Mucosa of rectum (tissue), 2 donors: ENCODE results near the gene ESR2.
A peak's percentile ranks its signal among the peaks of the same experiment; 100 is the strongest.

Experiments
- H3K27ac ChIP-seq, 2 donors: one replicate each; pipeline ENCODE4 v1.7.0; 2013; ENCODE audit warnings: inconsistent platforms in 2 of 2, low read depth in 2 of 2, low read length in 2 of 2
- H3K27me3 ChIP-seq, 2 donors: one replicate each; pipeline ENCODE4 v1.7.0; 2013; ENCODE audit warnings: low read length in 2 of 2; ENCODE audit not compliant: control insufficient read depth in 2 of 2, insufficient read depth in 2 of 2
- H3K36me3 ChIP-seq, 2 donors: one replicate each; pipeline ENCODE4 v1.7.0; 2013; ENCODE audit warnings: low read length in 2 of 2; ENCODE audit not compliant: control insufficient read depth in 2 of 2, insufficient read depth in 2 of 2
- H3K4me1 ChIP-seq, 2 donors: one replicate each; pipeline ENCODE4 v1.7.0; 2013; ENCODE audit warnings: low read length in 2 of 2, mild to moderate bottlenecking in 1 of 2; ENCODE audit not compliant: control insufficient read depth in 2 of 2, insufficient read depth in 2 of 2
- H3K4me3 ChIP-seq, 2 donors: one replicate each; pipeline ENCODE4 v1.7.0; 2013; ENCODE audit warnings: low read length in 2 of 2
- H3K9ac ChIP-seq, 2 donors: one replicate each; pipeline ENCODE4 v1.7.0; 2013; ENCODE audit warnings: low read length in 2 of 2, low read depth in 1 of 2, mild to moderate bottlenecking in 1 of 2
- H3K9me3 ChIP-seq, 2 donors: one replicate each; pipeline ENCODE4 v1.7.0; 2013; ENCODE audit warnings: low read length in 2 of 2; ENCODE audit not compliant: control insufficient read depth in 2 of 2
- donor health status: healthy.
- donor health status: Normal muscosa, but diverticular disease.

The ESR2 gene

GRCh38 chr14:64109819-64110554 is 184.2 kb downstream of the ESR2 start:
- Histone ChIP-seq H3K36me3 (peaks cover 18 to 19% of the 10 kb centered on the region in 2 donors), H3K9me3 (no peaks in the 10 kb centered on the region), H3K4me3 (no peak overlapping the region), H3K27ac (no peak overlapping the region), H3K4me1 (peaks cover 5 to 19% of the 10 kb centered on the region in 2 donors), H3K27me3 (no peaks in the 10 kb centered on the region), H3K9ac (no peak overlapping the region)

DNA sequence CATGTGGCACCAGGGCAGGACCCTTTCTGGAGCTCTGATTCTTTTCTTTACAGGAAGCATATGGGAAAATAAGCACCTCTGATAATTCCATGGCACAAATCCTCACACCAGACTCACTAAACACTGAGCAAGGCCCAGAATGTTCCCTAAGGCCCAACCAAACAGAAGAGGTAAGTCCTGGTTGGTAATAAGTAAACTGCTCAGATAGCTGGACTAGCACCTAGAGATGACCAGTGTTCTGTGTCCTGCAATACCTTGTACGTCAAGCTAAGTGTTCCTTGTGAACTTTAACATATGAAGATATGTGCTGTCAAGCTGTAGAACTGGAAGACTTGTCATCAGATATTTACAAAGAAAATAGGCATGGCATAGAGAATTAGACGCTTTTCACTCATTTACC is 186.7 kb downstream of the ESR2 start:
- Histone ChIP-seq H3K4me1 (peaks cover 0 to 4% of the 10 kb centered on the region in 2 donors), H3K9ac (no peak overlapping the region), H3K27ac (no peak overlapping the region), H3K36me3 (peaks cover 30 to 31% of the 10 kb centered on the region in 2 donors), H3K4me3 (no peak overlapping the region), H3K9me3 (no peaks in the 10 kb centered on the region), H3K27me3 (no peaks in the 10 kb centered on the region)

- Histone ChIP-seq H3K4me3 (peak overlapping the region; percentile 45 to 51), H3K4me1 (peaks cover 11 to 22% of the 10 kb centered on the region in 2 donors), H3K36me3 (peaks cover 3 to 19% of the 10 kb centered on the region in 2 donors), H3K27me3 (no peaks in the 10 kb centered on the region), H3K27ac (peak overlapping the region; percentile 72), H3K9me3 (no peaks in the 10 kb centered on the region), H3K9ac (peak overlapping the region in 1 of 2 donors; percentile 34)
Measured at GRCh38 chr14:64098120-64098519, 196.1 kb downstream of the ESR2 start.

GRCh38 chr14:64095620-64096019 is 198.6 kb downstream of the ESR2 start:
- Histone ChIP-seq H3K36me3 (peaks cover 0 to 4% of the 10 kb centered on the region in 2 donors), H3K4me1 (peaks cover 20 to 28% of the 10 kb centered on the region in 2 donors), H3K27ac (no peak overlapping the region), H3K9ac (no peak overlapping the region), H3K27me3 (no peaks in the 10 kb centered on the region), H3K9me3 (no peaks in the 10 kb centered on the region), H3K4me3 (no peak overlapping the region)

DNA sequence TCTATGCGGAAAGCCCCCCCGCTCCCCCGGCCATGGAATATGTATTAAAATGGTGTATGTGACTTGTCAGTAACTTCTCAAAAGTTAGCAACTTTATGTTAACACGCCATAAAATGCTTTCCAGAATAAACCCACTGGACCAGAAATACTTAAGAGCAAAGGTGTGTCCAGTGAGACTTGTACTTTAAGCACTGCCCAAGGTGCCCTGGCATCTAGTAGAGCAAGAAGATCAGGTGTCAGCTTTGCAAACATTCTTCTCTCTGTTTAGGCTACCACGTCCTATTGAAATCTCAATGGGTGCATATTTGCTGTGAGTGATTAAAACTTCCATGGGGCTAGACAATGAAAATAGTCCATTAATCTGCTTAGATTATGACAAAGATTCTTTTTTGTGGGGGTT is 201.2 kb downstream of the ESR2 start:
- Histone ChIP-seq H3K27ac (peak overlapping the region; percentile 10 to 57), H3K4me1 (peaks cover 17 to 25% of the 10 kb centered on the region in 2 donors), H3K4me3 (peak overlapping the region in 1 of 2 donors; percentile 26), H3K27me3 (no peaks in the 10 kb centered on the region), H3K36me3 (peaks cover 0 to 7% of the 10 kb centered on the region in 2 donors), H3K9ac (no peak overlapping the region), H3K9me3 (no peaks in the 10 kb centered on the region)

DNA sequence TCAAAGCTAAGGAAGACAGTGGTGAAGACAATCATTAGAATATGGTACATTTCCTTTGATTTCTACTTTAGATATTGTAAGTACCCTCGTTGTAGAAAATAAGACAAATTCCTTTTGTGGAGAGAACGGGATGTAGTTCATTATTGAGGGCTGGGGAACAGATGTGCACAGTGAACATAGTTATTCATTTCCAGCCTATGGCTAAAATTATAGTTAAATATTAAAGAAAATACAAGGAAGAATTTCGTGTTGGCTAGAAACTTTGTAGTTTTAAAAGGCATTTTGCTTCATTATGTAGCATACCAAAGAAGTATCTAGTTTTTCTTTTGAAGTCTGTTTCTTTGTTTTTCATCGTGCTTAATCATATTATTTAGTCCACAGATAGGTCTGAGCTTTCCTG is 201.8 kb downstream of the ESR2 start:
- H3K4me3 ChIP-seq, result peak overlapping the region in 1 of 2 donors; percentile 26
- H3K9ac ChIP-seq, result no peak overlapping the region
- no peaks in the 10 kb centered on the region for H3K9me3 ChIP-seq
- peaks cover 0 to 7% of the 10 kb centered on the region in 2 donors for H3K36me3 ChIP-seq
- no peaks in the 10 kb centered on the region for H3K27me3 ChIP-seq
- peak overlapping the region; percentile 10 to 57 for H3K27ac ChIP-seq
- H3K4me1 ChIP-seq, result peaks cover 11 to 19% of the 10 kb centered on the region in 2 donors

- Histone ChIP-seq H3K4me1 (peaks cover 9 to 12% of the 10 kb centered on the region in 2 donors), H3K9ac (no peak overlapping the region), H3K4me3 (no peak overlapping the region), H3K9me3 (no peaks in the 10 kb centered on the region), H3K27me3 (no peaks in the 10 kb centered on the region), H3K27ac (no peak overlapping the region), H3K36me3 (peaks cover 0 to 4% of the 10 kb centered on the region in 2 donors)
Measured at GRCh38 chr14:64091217-64091616, 203.0 kb downstream of the ESR2 start.

DNA sequence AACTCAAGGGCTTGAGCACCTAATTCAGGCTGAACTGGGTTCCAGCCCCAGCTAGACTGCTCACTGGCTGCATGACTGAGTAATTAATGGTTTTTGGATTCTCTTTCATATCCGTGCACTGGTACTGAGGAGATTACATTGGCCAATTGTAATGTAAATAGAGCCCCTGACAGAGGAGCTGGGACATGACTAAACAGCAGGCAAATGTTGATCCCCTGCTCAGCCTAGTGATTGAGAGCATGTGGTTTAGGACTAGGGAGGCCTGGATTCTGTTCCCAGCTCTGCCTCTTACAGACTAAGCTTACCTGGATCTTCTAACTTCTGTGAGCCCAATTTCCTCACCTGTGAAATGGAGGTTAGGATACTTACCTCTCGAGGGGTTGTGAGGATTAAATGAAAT is 204.3 kb downstream of the ESR2 start:
- no peaks in the 10 kb centered on the region for H3K9me3 ChIP-seq
- H3K9ac ChIP-seq, result no peak overlapping the region
- no peaks in the 10 kb centered on the region for H3K27me3 ChIP-seq
- no peak overlapping the region for H3K27ac ChIP-seq
- H3K4me1 ChIP-seq, result peaks cover 9 to 12% of the 10 kb centered on the region in 2 donors
- H3K4me3 ChIP-seq, result no peak overlapping the region
- peaks cover 0 to 3% of the 10 kb centered on the region in 2 donors for H3K36me3 ChIP-seq

DNA sequence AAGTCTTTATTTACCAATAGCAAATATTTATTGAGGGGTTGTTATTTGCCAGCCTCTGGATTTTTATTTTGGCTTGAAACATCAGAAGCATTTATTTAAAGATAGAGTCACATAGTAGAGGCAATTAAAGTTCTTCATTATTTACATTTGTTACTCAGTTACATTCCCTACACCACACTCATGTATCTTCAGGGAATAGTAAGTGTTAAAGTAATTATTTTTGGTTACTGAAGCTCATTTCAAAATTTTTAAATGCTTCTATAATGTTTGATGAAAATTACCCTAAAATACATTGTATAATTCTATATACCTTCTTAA is 205.6 kb downstream of the ESR2 start:
- H3K9ac ChIP-seq, result no peak overlapping the region
- no peaks in the 10 kb centered on the region for H3K9me3 ChIP-seq
- H3K4me1 ChIP-seq, result peaks cover 9 to 11% of the 10 kb centered on the region in 2 donors
- no peak overlapping the region for H3K4me3 ChIP-seq
- no peak overlapping the region for H3K27ac ChIP-seq
- peaks cover 0 to 3% of the 10 kb centered on the region in 2 donors for H3K36me3 ChIP-seq
- H3K27me3 ChIP-seq, result no peaks in the 10 kb centered on the region

- H3K27ac ChIP-seq, result no peak overlapping the region
- H3K9ac ChIP-seq, result no peak overlapping the region
- no peaks in the 10 kb centered on the region for H3K9me3 ChIP-seq
- no peaks in the 10 kb centered on the region for H3K27me3 ChIP-seq
- H3K4me3 ChIP-seq, result no peak overlapping the region
- H3K36me3 ChIP-seq, result peaks cover 16 to 26% of the 10 kb centered on the region in 2 donors
- no peaks in the 10 kb centered on the region for H3K4me1 ChIP-seq
Measured at GRCh38 chr14:64082837-64083236, 211.3 kb downstream of the ESR2 start.
